IPS-15b (cell line): ENCODE measurements around the gene MTX1.
"Not testable (repeated sequence)": the region's sequence is repeated elsewhere in the genome, so short reads cannot be mapped to it uniquely, and the experiment has no call there.

Experiments used
- H3K27me3 ChIP-seq: one replicate; pipeline ENCODE4 v1.6.1; 2013; ENCODE audit warnings: low read length; ENCODE audit not compliant: control insufficient read depth, insufficient read depth
- H3K36me3 ChIP-seq: one replicate; pipeline ENCODE4 v1.6.1; 2013; ENCODE audit warnings: low read length; ENCODE audit not compliant: control insufficient read depth, insufficient read depth
- H3K4me1 ChIP-seq: one replicate; pipeline ENCODE4 v1.6.1; 2013; ENCODE audit warnings: mild to moderate bottlenecking, low read length; ENCODE audit not compliant: control insufficient read depth, insufficient read depth
- H3K4me3 ChIP-seq: one replicate; pipeline ENCODE4 v1.5.1; 2013; ENCODE audit warnings: low read depth, low read length
- H3K9ac ChIP-seq: one replicate; pipeline ENCODE4 v1.6.1; 2013; ENCODE audit warnings: low read depth, mild to moderate bottlenecking, low read length
- H3K9me3 ChIP-seq: one replicate; pipeline ENCODE4 v1.6.1; 2013; ENCODE audit warnings: mild to moderate bottlenecking, low read length; ENCODE audit not compliant: control insufficient read depth, insufficient read depth

MTX1 gene

DNA sequence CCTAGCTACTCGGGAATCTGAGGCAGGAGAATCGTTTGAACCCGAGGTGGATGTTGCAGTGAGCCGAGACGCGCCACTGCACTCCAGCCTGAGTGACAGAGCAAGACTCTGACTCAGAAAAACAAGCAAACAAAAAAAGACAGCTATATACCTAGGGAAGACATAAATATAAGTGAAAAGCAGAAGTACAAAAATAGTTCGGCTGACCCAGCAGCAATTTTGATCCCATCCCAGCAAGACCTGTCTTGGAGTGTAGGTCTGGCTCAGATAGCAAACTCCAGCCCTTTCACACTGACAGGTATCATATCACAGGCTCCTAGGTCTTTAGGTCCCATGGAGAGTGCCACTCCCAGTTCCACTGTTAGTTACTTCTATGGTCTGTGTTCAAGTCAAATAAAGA lies 14.6 kb downstream of the MTX1 start:
- Histone ChIP-seq H3K4me3 (no peak overlapping the region), H3K36me3 (no peaks in the 10 kb centered on the region), H3K9ac (no peak overlapping the region), H3K27me3 (no peaks in the 10 kb centered on the region), H3K4me1 (no peaks in the 10 kb centered on the region), H3K9me3 (no peaks in the 10 kb centered on the region)

DNA sequence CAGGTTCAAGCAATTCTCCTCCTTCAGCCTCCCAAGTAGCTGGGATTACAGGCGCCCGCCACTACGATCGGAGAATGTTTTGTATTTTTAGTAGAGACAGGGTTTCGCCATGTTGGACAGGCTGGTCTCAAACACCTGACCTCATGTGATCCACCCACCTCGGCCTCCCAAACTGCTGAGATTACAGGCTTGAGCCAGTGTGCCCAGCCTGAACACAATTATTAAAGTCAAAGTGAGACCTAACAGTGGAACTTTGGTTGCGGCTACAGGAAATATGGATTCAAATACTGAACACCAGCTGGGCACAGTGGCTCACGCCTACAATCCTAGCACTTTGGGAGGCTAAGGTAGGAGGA lies 16.9 kb downstream of the MTX1 start:
- not testable (repeated sequence) for H3K9me3 ChIP-seq, H3K4me3 ChIP-seq, H3K36me3 ChIP-seq, H3K4me1 ChIP-seq, H3K27me3 ChIP-seq, H3K9ac ChIP-seq

DNA sequence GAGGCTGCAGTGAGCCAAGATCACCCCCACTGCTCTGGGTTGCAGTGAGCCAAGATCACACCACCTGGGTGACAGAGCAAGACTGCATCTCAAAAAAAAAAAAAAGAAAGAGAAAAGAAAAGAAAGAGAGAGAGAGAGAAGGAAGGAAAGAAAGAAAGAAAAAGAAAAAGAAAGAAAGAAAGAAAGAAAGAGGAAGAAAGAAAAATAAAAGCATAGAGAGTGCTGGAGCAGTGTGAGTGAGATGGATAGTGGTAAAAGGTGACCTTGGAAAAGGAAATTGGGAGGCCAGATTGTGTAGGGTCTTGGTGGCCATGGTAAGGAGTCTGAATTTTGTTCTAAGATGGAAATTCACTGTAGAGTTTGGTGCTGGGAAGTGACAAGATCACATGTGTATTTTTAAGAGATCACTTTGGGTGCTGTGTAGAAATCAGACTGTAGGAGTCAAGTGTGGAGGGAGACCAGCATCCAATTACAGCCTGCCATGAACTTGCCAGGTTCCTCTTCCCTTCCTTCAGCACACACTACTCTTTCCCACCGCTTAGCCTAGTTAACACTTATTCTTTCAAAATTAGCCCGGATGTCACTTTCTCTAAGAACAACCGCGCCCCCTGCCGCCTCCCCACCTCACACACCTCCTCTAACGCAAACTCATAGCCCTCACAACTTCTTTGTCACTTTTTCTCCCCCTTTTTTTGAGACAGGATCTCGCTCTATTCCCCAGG lies 17.9 kb downstream of the MTX1 start:
- no peaks in the 10 kb centered on the region for H3K4me1 ChIP-seq
- no peaks in the 10 kb centered on the region for H3K9me3 ChIP-seq
- H3K27me3 ChIP-seq = peaks cover 7% of the 10 kb centered on the region
- H3K36me3 ChIP-seq = no peaks in the 10 kb centered on the region
- peak overlapping the region; percentile 84 for H3K4me3 ChIP-seq
- peak overlapping the region; percentile 38 for H3K9ac ChIP-seq

DNA sequence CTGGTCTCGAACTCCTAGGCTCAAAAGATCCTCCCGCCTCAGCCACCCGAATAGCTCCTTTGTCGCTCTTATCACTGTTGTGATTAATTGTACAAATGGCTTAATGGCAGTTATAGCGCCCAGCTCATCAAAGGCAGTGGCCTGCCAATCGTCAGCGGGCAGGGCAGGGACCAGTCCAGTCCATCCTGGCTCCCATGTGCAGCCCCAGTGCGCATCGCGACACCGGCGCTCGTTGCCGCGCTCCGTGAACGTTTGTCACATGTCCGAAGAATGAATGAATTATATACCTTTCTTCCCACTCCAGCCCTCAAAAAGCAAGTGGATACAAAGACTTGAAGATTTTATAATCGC lies 18.4 kb downstream of the MTX1 start:
- Histone ChIP-seq H3K27me3 (peaks cover 7% of the 10 kb centered on the region), H3K36me3 (no peaks in the 10 kb centered on the region), H3K9ac (peak overlapping the region; percentile 38), H3K9me3 (no peaks in the 10 kb centered on the region), H3K4me3 (peak overlapping the region; percentile 84), H3K4me1 (no peaks in the 10 kb centered on the region)

DNA sequence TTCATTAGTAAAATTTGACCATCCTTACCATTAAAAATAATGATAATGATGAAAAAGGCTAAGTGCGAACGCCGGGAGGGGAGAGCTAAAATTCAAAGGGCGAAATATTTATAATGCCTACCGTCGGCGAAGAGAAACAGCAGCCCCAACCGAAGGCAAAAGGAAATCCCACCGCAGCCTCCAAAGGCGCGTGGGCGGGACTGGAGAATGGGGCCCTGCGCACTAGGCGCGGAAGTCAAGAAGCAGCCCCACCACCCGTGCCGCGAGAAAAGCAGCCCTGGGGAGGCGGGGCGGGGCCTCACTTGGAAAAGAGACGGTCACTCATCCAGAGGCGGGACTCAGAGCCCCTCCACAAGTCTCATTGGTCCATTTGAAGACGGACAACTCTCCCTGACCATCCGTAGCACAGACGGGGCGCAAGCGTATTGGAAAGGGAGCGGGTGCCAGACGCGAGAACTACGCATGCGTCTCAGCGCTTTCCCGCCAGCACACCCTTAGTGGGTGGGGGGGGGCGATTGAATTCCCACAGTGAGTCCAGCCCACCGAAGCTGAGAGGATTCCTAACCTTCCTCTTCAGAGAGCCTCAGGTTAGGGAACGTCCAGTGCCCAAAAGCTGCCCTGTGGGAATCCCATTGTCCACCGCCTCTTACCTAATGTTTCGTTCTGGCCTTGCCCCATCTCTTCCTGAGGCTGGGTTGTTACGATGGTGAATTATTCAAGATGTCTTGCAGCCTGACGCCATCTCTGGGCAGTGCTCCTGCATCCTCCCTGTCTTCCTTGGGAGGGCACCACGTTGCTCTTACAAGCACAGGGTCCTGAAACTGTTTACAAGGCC lies 19.0 kb downstream of the MTX1 start:
- Histone ChIP-seq H3K4me1 (no peaks in the 10 kb centered on the region), H3K9me3 (no peaks in the 10 kb centered on the region), H3K36me3 (no peaks in the 10 kb centered on the region), H3K27me3 (peaks cover 7% of the 10 kb centered on the region), H3K9ac (peak overlapping the region; percentile 38), H3K4me3 (peak overlapping the region; percentile 84)

DNA sequence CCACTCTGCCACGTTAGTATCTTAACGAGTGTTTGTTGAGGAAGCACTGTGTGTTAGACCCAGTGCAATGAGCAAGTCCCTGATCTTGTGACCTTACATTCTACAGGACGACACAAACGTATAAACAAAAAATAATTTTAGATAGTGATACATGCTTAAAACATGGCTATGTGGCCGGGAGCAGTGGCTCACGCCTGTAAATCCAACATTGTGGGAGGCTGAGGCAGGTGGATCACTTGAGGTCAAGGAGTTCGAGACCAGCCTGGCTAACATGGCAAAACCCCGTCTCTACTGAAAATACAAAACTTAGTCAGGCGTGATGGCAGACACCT lies 19.6 kb downstream of the MTX1 start:
- H3K9me3 ChIP-seq = no peaks in the 10 kb centered on the region
- no peaks in the 10 kb centered on the region for H3K36me3 ChIP-seq
- H3K4me3 ChIP-seq = peak overlapping the region; percentile 60
- H3K27me3 ChIP-seq = peaks cover 7% of the 10 kb centered on the region
- peak overlapping the region; percentile 28 for H3K9ac ChIP-seq
- H3K4me1 ChIP-seq = no peaks in the 10 kb centered on the region

DNA sequence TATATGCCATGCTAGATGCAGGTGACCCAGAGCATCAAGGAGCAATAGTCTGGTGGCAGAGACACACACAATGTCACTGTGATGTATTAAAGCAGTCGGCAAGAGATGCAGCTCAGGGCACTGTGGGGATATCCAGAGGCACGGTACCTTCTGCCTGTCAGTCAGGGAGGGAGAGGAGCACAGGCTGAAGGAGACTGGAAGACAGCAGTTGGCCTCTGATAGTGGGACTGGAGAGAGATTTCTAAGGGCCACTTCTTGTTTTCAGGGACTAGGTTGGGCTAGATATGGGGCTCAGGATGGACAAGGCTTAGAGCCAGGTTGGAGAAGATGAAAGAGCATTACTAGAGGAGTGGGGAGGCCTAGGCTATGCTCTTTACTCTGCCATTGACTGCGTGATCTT lies 22.8 kb downstream of the MTX1 start:
- not testable (repeated sequence) for H3K4me3 ChIP-seq, H3K9me3 ChIP-seq, H3K4me1 ChIP-seq, H3K27me3 ChIP-seq, H3K36me3 ChIP-seq, H3K9ac ChIP-seq

DNA sequence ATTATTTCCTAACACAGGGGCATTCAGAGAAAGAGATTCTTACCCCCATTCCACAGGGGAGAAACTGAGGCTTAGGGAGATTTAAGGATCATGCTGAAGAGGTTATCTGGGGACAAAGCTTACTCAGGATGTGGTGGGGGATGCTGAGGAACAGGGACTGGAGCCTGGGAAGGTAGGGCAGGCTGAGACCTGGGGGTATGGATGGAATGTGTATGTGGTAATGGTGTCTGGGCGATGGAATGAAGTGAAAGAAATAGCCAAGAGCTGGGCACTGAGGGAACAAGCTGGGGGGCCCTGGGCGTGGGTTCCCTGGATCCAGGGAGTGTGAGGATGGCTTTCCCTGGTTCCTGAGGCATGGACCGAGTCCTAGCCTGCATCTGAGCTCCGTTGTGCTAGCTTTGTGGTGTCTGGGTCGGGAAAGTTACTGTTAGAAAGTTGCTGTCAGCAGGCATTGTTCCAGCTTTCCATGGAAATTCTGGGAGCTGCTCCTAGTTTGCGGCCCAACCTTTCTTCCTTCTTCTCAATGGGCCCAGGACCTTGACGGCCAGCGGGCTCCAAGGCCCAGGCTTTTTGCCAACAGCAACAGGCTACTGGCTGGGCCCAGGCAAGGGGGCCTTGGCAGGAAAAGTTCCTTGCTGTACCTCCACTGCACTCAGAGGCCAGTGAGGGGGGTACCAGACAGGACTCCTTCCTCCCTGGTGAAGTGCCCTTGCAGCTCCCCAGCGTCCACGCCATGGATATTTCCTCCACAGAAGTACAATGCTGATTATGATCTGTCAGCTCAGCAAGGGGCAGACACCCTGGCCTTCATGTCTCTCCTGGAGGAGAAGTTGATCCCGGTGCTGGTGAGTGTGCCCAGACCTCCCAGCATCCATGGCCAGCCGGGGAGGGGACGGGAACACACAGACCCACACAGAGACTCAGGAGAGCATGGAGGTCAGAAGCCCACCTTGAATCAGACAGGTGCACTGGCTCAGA lies 23.8 kb downstream of the MTX1 start:
- not testable (repeated sequence) for H3K4me3 ChIP-seq, H3K27me3 ChIP-seq, H3K9ac ChIP-seq, H3K9me3 ChIP-seq, H3K36me3 ChIP-seq, H3K4me1 ChIP-seq

DNA sequence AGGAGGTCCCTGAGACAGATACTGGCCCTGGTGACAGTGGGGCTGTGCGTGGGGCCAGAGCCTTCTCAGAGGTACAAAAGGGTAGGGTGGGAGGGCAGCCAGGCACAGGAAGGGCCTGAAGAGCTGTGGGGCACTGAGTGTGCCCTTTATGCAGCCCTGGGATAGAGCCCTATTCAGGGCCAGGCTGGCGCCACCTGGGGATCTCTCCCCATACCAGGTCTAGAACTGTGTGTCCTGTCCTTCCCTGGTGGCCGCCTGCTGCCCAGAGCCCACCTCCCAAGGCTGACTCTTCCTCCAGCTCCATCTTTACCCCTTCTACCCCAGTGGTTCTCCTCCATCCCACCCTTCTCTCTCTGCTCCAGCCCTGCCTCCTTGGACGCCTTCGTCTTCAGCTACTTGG lies 25.0 kb downstream of the MTX1 start:
- not testable (repeated sequence) for H3K4me1 ChIP-seq, H3K9ac ChIP-seq, H3K27me3 ChIP-seq, H3K36me3 ChIP-seq, H3K4me3 ChIP-seq, H3K9me3 ChIP-seq

DNA sequence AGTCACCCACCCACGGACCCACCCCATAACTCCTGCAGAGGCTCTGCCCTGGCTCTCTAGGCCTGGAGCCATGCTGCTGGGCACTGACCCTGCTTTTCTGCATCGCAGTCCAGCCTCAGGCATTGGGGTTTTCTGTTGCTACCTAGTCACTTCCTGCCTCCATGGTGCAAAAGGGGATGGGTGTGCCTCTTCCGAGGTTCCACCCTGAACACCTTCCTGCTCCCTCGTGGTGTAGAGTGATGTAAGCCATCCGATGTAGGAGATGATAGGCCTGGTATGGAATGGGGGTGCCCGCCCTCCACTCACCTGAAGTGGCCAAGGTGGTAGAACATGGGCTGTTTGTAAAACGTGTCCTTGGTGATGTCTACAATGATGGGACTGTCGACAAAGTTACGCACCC lies 26.9 kb downstream of the MTX1 start:
- not testable (repeated sequence) for H3K4me3 ChIP-seq, H3K9me3 ChIP-seq, H3K9ac ChIP-seq, H3K27me3 ChIP-seq, H3K4me1 ChIP-seq, H3K36me3 ChIP-seq

DNA sequence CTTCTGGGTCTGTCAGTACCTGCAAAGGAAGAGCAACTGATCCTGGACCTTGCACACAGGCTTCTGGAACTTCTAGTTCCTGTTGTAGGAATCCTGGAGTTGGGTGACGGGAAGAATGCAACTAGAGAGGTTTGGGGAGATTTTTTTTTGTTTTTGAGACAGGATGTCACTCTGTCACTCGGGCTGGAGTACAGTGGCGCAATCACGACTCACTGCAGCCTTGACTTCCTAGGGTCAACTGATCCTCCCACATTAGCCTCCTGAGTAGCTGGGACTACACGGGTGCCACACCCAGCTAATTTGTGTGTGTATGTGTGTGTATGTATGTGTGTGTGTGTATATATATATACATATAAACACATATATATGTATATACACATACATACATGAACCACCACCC lies 28.0 kb downstream of the MTX1 start:
- H3K9ac ChIP-seq = no peak overlapping the region

More for the DNA sequence above, 28.0 kb downstream of the MTX1 start:
- Histone ChIP-seq H3K4me3 (no peak overlapping the region), H3K4me1 (no peaks in the 10 kb centered on the region), H3K36me3 (peaks cover 3% of the 10 kb centered on the region), H3K27me3 (no peaks in the 10 kb centered on the region), H3K9me3 (no peaks in the 10 kb centered on the region)
